CD4-positive, alpha-beta T cell treated with Interleukin-17A for 4 hours (primary cell): ENCODE results near the gene R3HDM4.
A peak's percentile ranks its signal among the peaks of the same experiment; 100 is the strongest.

Experiments used
- DNase-seq: peaks from one replicate; pipeline ENCODE4 v3.0.0-alpha.2; 2020; ENCODE audit warnings: mixed read lengths

Gene R3HDM4

GRCh38 chr19:947090-947706 is 34.2 kb upstream of the R3HDM4 start:
- no peak for DNase-seq

GRCh38 chr19:945401-946252 is 32.6 kb upstream of the R3HDM4 start:
- no peak for DNase-seq

GRCh38 chr19:944663-945241 is 31.7 kb upstream of the R3HDM4 start:
- DNase-seq: no peak

- DNase-seq: no peak
Observed at GRCh38 chr19:944171-944567, 31.1 kb upstream of the R3HDM4 start.

GRCh38 chr19:943551-944170 is 30.6 kb upstream of the R3HDM4 start:
- no peak for DNase-seq

GRCh38 chr19:942133-942645 is 29.2 kb upstream of the R3HDM4 start:
- no peak for DNase-seq

GRCh38 chr19:941292-942132 is 28.5 kb upstream of the R3HDM4 start:
- no peak for DNase-seq

- peak; percentile 83 for DNase-seq
Observed at GRCh38 chr19:940591-941291, 27.7 kb upstream of the R3HDM4 start.

- no peak for DNase-seq
Observed at GRCh38 chr19:939922-940321, 26.9 kb upstream of the R3HDM4 start.

GRCh38 chr19:939439-939838 is 26.4 kb upstream of the R3HDM4 start:
- no peak for DNase-seq

GRCh38 chr19:938233-938923 is 25.4 kb upstream of the R3HDM4 start:
- DNase-seq: no peak

GRCh38 chr19:937259-937694 is 24.3 kb upstream of the R3HDM4 start:
- DNase-seq: peak; percentile 66

GRCh38 chr19:936175-936546 is 23.1 kb upstream of the R3HDM4 start:
- DNase-seq: no peak

- no peak for DNase-seq
Observed at GRCh38 chr19:934865-935479, 22.0 kb upstream of the R3HDM4 start.

GRCh38 chr19:934197-934840 is 21.3 kb upstream of the R3HDM4 start:
- DNase-seq: no peak

GRCh38 chr19:933553-933882 is 20.5 kb upstream of the R3HDM4 start:
- no peak for DNase-seq

- peak; percentile 71 for DNase-seq
Observed at GRCh38 chr19:932648-933552, 19.9 kb upstream of the R3HDM4 start.

- DNase-seq: no peak
Observed at GRCh38 chr19:931860-932647, 19.0 kb upstream of the R3HDM4 start.
